GM12878 (cell line): ENCODE measurements around the gene SMIM20. TPM values are rescaled to one million over a fixed set of nuclear protein-coding genes. Genes with fewer than 3 reads are reported as not detected.

ENCODE experiments used
- ATAC-seq: fragments of 200-7000 bp; cut with Tn5 transposase; 3 replicates; pipeline ENCODE4 v1.9.1; 2020; ENCODE audit warnings: mild to moderate bottlenecking, moderate library complexity
- BruUV-seq: library from RNA; stranded (reverse); fragments of 400-500 nt; replicated peaks from 2 replicates; lab custom pipeline; 2021; lab: Mats Ljungman, UMichigan
- CTCF ChIA-PET: fragments of 300-600 bp; sonication (Branson Sonifier 250); formaldehyde crosslinking; extraction: SDS; loops from one replicate; lab custom pipeline; 2021; ENCODE audit warnings: inconsistent platforms; lab: Yijun Ruan, JAX
- POLR2A ChIA-PET: fragments of 350-600 bp; formaldehyde crosslinking; extraction: SDS; loops from one replicate; lab custom pipeline; 2021; ENCODE audit warnings: inconsistent platforms; lab: Charles Lee
- RAD21 ChIA-PET: fragments of 300-600 bp; sonication (Branson Sonifier 250); formaldehyde crosslinking; loops from one replicate; lab custom pipeline; 2023; ENCODE audit warnings: antibody characterized with exemption; ENCODE audit not compliant: unreplicated experiment; lab: Charles Lee
- SMC1A ChIA-PET: fragments of 300-600 bp; sonication (Branson Sonifier 250); formaldehyde crosslinking; loops from one replicate; lab custom pipeline; 2023; ENCODE audit not compliant: unreplicated experiment, uncharacterized antibody; lab: Charles Lee
- DNase-seq: peaks from one replicate; pipeline ENCODE4 v3.0.0-alpha.2; 2011; ENCODE audit warnings: low read depth, low spot score
- FAIRE-seq: peaks from 3 replicates; lab custom pipeline; 2011; peaks lifted over from hg19 to GRCh38; lab: Jason Lieb, UNC
- H2AFZ ChIP-seq: 2 replicates; pipeline ENCODE4 v1.6.0; 2011; ENCODE audit warnings: low read depth, low read length, control low read depth; ENCODE audit not compliant: control insufficient read depth
- H3K27ac ChIP-seq: 2 replicates; pipeline ENCODE4 v1.5.1; 2011; ENCODE audit warnings: control low read depth; ENCODE audit not compliant: control insufficient read depth, insufficient read depth
- H3K27me3 ChIP-seq, 2 experiments: replicated peaks in 1 of 2; 2 replicates each; pipeline versions ENCODE4 v1.6.0 to v1.6.1; 2011; ENCODE audit warnings: low read length in 1 of 2; ENCODE audit not compliant: control insufficient read depth in 2 of 2, insufficient read depth in 2 of 2
- H3K36me3 ChIP-seq, 2 experiments: 2 replicates each; pipeline ENCODE4 v1.5.1; 2011; ENCODE audit warnings: low read length in 1 of 2; ENCODE audit not compliant: control insufficient read depth in 2 of 2, insufficient read depth in 2 of 2
- H3K4me1 ChIP-seq: 2 replicates; pipeline ENCODE4 v1.6.1; 2011; ENCODE audit warnings: mild to moderate bottlenecking, low read length, moderate library complexity, mixed read lengths; ENCODE audit not compliant: control insufficient read depth, insufficient read depth
- H3K4me2 ChIP-seq: 2 replicates; pipeline ENCODE4 v1.6.0; 2011; ENCODE audit warnings: control low read depth; ENCODE audit not compliant: control insufficient read depth, insufficient read depth
- H3K4me3 ChIP-seq: fragments of 200-600 bp; sonication (generic); 2 replicates; pipeline ENCODE4 v1.5.1; 2016
- H3K79me2 ChIP-seq: 2 replicates; pipeline ENCODE4 v1.6.0; 2011; ENCODE audit warnings: low read length; ENCODE audit not compliant: control insufficient read depth, insufficient read depth
- H3K9ac ChIP-seq: 2 replicates; pipeline ENCODE4 v1.8.0; 2011; ENCODE audit warnings: low read length, control low read depth, mixed read lengths; ENCODE audit not compliant: control insufficient read depth, insufficient read depth
- H3K9me3 ChIP-seq: replicated peaks from 3 replicates; pipeline ENCODE4 v1.5.1; 2011; ENCODE audit warnings: mild to moderate bottlenecking, low read length; ENCODE audit not compliant: control insufficient read depth, insufficient read depth
- H4K20me1 ChIP-seq: 2 replicates; pipeline ENCODE4 v1.6.0; 2011; ENCODE audit not compliant: control insufficient read depth, insufficient read depth
- ATF7 ChIP-seq: fragments of 450-650 bp; IDR thresholded peaks from 2 replicates; pipeline ENCODE4 v1.6.1; 2016; ENCODE audit warnings: low read depth, mild to moderate bottlenecking
- BHLHE40 ChIP-seq, 2 experiments: fragments of 450-650 bp in 1 of 2; IDR thresholded peaks; 2 replicates each; pipeline ENCODE4 v1.6.1; 2011 to 2017; ENCODE audit warnings: low read depth in 2 of 2, borderline replicate concordance in 1 of 2, improper control_type of control experiment in 1 of 2, low read length in 1 of 2, mild to moderate bottlenecking in 1 of 2
- EED ChIP-seq: sonication (generic); IDR thresholded peaks from 2 replicates; pipeline ENCODE4 v1.6.1; 2016; ENCODE audit warnings: antibody characterized with exemption, low read depth
- GABPA ChIP-seq: IDR thresholded peaks from 2 replicates; pipeline ENCODE4 v1.6.1; 2014; ENCODE audit warnings: antibody characterized with exemption, low read depth, mild to moderate bottlenecking, inconsistent platforms
- IKZF1 ChIP-seq: fragments of 450-650 bp; conservative IDR thresholded peaks from 2 replicates; pipeline ENCODE4 v1.6.1; 2017; ENCODE audit warnings: antibody characterized with exemption, mild to moderate bottlenecking
- IKZF2 ChIP-seq, 2 experiments: fragments of 450-650 bp; IDR thresholded peaks; 2 replicates each; pipeline ENCODE4 v1.6.1; 2017; ENCODE audit warnings: mild to moderate bottlenecking in 2 of 2, moderate library complexity in 2 of 2
- MTA2 ChIP-seq: fragments of 450-650 bp; IDR thresholded peaks from 2 replicates; pipeline ENCODE4 v1.6.1; 2016; ENCODE audit warnings: low read depth, mild to moderate bottlenecking, moderate library complexity
- NFIC ChIP-seq: IDR thresholded peaks from 2 replicates; pipeline ENCODE4 v1.6.1; 2012; ENCODE audit warnings: low read depth, mild to moderate bottlenecking, inconsistent platforms, low read length, moderate library complexity
- NFYA ChIP-seq: IDR thresholded peaks from 2 replicates; pipeline ENCODE4 v1.6.1; 2011; ENCODE audit warnings: low read depth, mild to moderate bottlenecking, low read length, improper control_type of control experiment, borderline replicate concordance
- NFYB ChIP-seq: IDR thresholded peaks from 2 replicates; pipeline ENCODE4 v1.6.1; 2011; ENCODE audit warnings: low read depth, mild to moderate bottlenecking, low read length, improper control_type of control experiment, moderate library complexity; ENCODE audit not compliant: insufficient read depth
- RAD21 ChIP-seq: IDR thresholded peaks from 2 replicates; pipeline ENCODE4 v1.6.1; 2011; ENCODE audit warnings: mild to moderate bottlenecking, low read depth, low read length, moderate library complexity; ENCODE audit not compliant: insufficient read depth
- TAF1 ChIP-seq: IDR thresholded peaks from 2 replicates; pipeline ENCODE4 v1.6.1; 2011; ENCODE audit warnings: mild to moderate bottlenecking, low read depth, low read length, borderline replicate concordance
- WGBS: methylation state at CpG from one replicate; pipeline ENCODE4 v1.1.6; 2016; ENCODE audit warnings: low lambda C conversion rate; ENCODE audit not compliant: insufficient replicate concordance, insufficient coverage; ENCODE audit errors: missing lambda C conversion rate; 5-methylcytosine and 5-hydroxymethylcytosine counted together
- in situ Hi-C: fragments of 300-500 bp; cut with MboI; formaldehyde crosslinking; loops from 9 replicates; pipeline ENCODE4 v1.14.3; 2018; ENCODE audit warnings: mixed read lengths
- intact Hi-C: fragments of 100-400 bp; cut with micrococcal nuclease; formaldehyde crosslinking; loops from one replicate; pipeline ENCODE4 v1.14.2; 2022; ENCODE audit not compliant: unreplicated experiment
- polyA plus RNA-seq, 11 experiments: library from polyadenylated mRNA; depleted of rRNA in 4 of 11; unstranded in 6 of 11; stranded (reverse) in 5 of 11; fragments of >200 nt; fragmentation: Nextera tagmentation in 4 of 11; fragmentation: Illumina TruSeq in 1 of 11; extraction: Ambion mirVana in 4 of 11; extraction: Trizol in 1 of 11; gene quantifications; 1 replicate in 1 of 11; 2 replicates in 10 of 11; pipeline versions ENCODE4 v1.2.1 to v1.2.3, GENCODE V29; 2011 to 2016; ENCODE audit warnings: inconsistent platforms in 2 of 11, missing spikeins in 2 of 11, low read depth in 1 of 11
- total RNA-seq, 4 experiments: library from RNA; depleted of rRNA in 3 of 4; stranded (reverse); fragments of >200 nt in 3 of 4; fragmentation: Illumina TruSeq in 1 of 4; extraction: Trizol in 1 of 4; gene quantifications; 2 replicates each; pipeline versions ENCODE4 v1.2.1 to v1.2.3, GENCODE V29; 2013 to 2021
- TF ChIP-seq, protein P1 (sequence below): fragments of 450-650 bp; formaldehyde crosslinking; IDR thresholded peaks from 2 replicates; pipeline ENCODE4 v1.4.0; 2020; ENCODE audit warnings: mild to moderate bottlenecking, moderate library complexity
- TF ChIP-seq, protein P2 (sequence below): fragments of 450-650 bp; IDR thresholded peaks from 2 replicates; pipeline ENCODE4 v1.6.1; 2017; ENCODE audit warnings: mild to moderate bottlenecking

The SMIM20 gene
- total and polyA plus RNA-seq, 10 of the 15 experiments (the other 5 are each of a cell fraction or from before 2014, with no cell fraction given), result 17.3 to 38.0 (median 28.8) TPM

DNA sequence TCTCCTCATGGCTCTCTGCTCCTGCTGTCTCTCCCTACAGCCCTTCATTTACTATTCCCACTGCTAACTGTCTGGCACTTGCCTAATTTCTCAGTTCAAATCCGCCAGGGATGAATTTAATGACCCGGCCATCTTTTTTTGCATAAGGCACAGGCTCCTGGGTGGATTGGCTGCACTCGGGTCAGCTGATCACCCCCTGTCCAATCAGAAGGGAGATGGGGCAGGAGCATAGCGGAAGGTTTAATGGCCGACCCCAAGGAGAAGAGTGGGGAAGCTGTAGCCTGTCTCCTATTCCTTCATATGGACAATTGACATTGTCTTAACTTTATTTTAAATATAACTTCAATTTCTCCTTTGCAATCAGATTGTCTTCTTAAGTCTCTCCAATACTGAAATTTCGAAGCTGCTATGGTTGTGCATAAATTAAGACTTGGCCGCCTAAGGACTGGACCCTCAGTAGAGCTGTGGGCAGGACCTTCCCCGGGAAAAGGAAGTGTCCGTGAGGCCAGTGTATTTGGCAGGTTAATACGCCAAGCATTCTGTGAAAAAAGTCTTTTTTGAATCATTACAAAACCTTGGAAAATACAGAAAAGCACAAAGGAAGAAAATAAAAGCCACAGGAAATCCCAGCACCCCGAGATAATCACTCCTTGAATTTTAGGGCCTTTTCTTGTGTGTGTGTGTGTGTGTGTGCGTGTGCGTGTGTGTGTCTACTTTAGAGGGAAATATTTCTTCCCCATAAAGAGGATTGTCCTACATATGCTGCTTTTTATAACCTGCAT is 55.5 kb downstream of the SMIM20 start (continued):
- TF ChIP-seq, protein P1, sequence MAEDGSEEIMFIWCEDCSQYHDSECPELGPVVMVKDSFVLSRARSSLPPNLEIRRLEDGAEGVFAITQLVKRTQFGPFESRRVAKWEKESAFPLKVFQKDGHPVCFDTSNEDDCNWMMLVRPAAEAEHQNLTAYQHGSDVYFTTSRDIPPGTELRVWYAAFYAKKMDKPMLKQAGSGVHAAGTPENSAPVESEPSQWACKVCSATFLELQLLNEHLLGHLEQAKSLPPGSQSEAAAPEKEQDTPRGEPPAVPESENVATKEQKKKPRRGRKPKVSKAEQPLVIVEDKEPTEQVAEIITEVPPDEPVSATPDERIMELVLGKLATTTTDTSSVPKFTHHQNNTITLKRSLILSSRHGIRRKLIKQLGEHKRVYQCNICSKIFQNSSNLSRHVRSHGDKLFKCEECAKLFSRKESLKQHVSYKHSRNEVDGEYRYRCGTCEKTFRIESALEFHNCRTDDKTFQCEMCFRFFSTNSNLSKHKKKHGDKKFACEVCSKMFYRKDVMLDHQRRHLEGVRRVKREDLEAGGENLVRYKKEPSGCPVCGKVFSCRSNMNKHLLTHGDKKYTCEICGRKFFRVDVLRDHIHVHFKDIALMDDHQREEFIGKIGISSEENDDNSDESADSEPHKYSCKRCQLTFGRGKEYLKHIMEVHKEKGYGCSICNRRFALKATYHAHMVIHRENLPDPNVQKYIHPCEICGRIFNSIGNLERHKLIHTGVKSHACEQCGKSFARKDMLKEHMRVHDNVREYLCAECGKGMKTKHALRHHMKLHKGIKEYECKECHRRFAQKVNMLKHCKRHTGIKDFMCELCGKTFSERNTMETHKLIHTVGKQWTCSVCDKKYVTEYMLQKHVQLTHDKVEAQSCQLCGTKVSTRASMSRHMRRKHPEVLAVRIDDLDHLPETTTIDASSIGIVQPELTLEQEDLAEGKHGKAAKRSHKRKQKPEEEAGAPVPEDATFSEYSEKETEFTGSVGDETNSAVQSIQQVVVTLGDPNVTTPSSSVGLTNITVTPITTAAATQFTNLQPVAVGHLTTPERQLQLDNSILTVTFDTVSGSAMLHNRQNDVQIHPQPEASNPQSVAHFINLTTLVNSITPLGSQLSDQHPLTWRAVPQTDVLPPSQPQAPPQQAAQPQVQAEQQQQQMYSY (CRISPR knock-in tag), result no peak
- 0 out of 2 replicates have a peak, but pooled peaks have one; percentile 22 for TF ChIP-seq NFYB
- no peak for TF ChIP-seq TAF1
- TF ChIP-seq GABPA, result no peak
- no peak for TF ChIP-seq NFYA

DNA sequence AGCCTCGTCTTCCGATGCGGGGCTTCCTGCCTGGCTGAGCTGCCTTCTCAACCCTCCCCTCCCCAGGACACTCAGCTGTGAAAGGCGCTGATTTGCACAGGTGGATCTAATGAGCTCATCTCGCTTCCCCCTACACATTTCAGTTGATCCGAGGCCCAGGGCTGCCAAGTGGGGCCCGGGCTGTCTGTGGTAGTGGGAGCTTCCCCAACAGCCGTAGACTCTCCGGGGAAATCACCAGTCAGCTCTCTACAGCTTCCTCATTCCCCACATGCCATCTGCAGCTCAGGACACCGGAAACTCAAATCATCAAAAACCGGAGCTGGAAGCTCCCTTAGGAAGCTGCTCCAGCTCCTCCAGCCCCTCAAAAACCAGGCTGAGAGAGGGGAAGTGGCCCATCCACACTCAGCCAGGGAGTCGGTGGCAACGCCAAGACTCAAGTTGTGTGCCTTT is 56.2 kb downstream of the SMIM20 start:
- ChIA-PET RAD21 (interaction anchor here (1.0 to 1.4 kb wide), 5 partner anchors 17 to 128 kb away, joined by 4 to 8 read pairs (median 5); no protein-coding TSS in a partner anchor), CTCF (interaction anchor here (1.1 to 2.7 kb wide), 4 partner anchors 10 to 44 kb away, joined by 4 to 10 read pairs (median 8); no protein-coding TSS in a partner anchor), POLR2A (interaction anchor here (0.6 to 0.9 kb wide), 2 partner anchors 12 to 15 kb away, joined by 4 read pairs; no protein-coding TSS in a partner anchor), SMC1A (interaction anchor here (1.1 kb wide), 1 partner anchor 41 kb away, joined by 4 read pairs; no protein-coding TSS in a partner anchor)
- peak overlapping the region; percentile 5; the same call in 1 of the 2 replicates for H2AFZ ChIP-seq
- H4K20me1 ChIP-seq, result no peaks in the 10 kb centered on the region
- intact Hi-C loops (no loop called here), in situ Hi-C loops (no loop called here)
- DNase-seq (no peak), FAIRE-seq (no peak), ATAC-seq (peak; percentile 81)
- no peak overlapping the region for H3K9ac ChIP-seq
- H3K4me2 ChIP-seq, result peak overlapping the region; percentile 13; the same call in 1 of the 2 replicates
- BruUV-seq, result no TSS peak
- peak in 1 of 2 experiments; percentile 16; a peak in 2 of 4 replicates for TF ChIP-seq IKZF2 (IDR thresholded peaks at IDR 0.05)
- TF ChIP-seq MTA2, result peak; percentile 36; the same call in 1 of the 2 replicates
- peak; percentile 50; the same call in 1 of the 2 replicates for TF ChIP-seq ATF7
- TF ChIP-seq RAD21, result no peak
- TF ChIP-seq NFIC, result peak; percentile 35; the same call in 1 of the 2 replicates
- TF ChIP-seq BHLHE40 (IDR thresholded peaks at IDR 0.05; ENCODE audit: borderline replicate concordance in 1 of 2, low read depth in 2 of 2, low read length in 1 of 2), result peak in 1 of 2 experiments; percentile 9; a peak in 1 of 4 replicates
- peak; percentile 63 for TF ChIP-seq IKZF1
- peak; percentile 83 for TF ChIP-seq EED
- TF ChIP-seq, protein P2, sequence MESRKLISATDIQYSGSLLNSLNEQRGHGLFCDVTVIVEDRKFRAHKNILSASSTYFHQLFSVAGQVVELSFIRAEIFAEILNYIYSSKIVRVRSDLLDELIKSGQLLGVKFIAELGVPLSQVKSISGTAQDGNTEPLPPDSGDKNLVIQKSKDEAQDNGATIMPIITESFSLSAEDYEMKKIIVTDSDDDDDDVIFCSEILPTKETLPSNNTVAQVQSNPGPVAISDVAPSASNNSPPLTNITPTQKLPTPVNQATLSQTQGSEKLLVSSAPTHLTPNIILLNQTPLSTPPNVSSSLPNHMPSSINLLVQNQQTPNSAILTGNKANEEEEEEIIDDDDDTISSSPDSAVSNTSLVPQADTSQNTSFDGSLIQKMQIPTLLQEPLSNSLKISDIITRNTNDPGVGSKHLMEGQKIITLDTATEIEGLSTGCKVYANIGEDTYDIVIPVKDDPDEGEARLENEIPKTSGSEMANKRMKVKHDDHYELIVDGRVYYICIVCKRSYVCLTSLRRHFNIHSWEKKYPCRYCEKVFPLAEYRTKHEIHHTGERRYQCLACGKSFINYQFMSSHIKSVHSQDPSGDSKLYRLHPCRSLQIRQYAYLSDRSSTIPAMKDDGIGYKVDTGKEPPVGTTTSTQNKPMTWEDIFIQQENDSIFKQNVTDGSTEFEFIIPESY, result no peak
- peaks cover 14% of the 10 kb centered on the region for H3K4me1 ChIP-seq
- H3K9me3 ChIP-seq, result no peaks in the 10 kb centered on the region
- no peaks in the 10 kb centered on the region for H3K36me3 ChIP-seq
- no peak overlapping the region for H3K4me3 ChIP-seq
- 10% methylated on average over 13 of the region's 13 CpGs for WGBS
- H3K79me2 ChIP-seq, result no peaks in the 10 kb centered on the region
- H3K27ac ChIP-seq, result no peak overlapping the region
- no peaks in the 10 kb centered on the region for H3K27me3 ChIP-seq
